ENCODE data around the gene MKRN2. TPM values are rescaled to one million over a fixed set of nuclear protein-coding genes. Genes with fewer than 3 reads are reported as not detected.

MKRN2 gene
- total and polyA plus RNA-seq, 9 of the 15 experiments (the other 6 are each of a cell fraction or from before 2014, with no cell fraction given), result 29.4 to 63.2 (median 42.9) TPM

- no peak for TF ChIP-seq CHD7 (IDR thresholded peaks at IDR 0.05; ENCODE audit: low read depth, low read length)
These were observed 54.2 kb downstream of the MKRN2 start (continued) for GRCh38 chr3:12611117-12611516.
